ENCODE data around the gene C3orf18.

C3orf18 gene

GRCh38 chr3:50567386-50568167 lies at the start of gene C3orf18:
Gene C3orf18 (minus strand): TSS chr3:50567747. CDS start chr3:50565699, 2,048 bp downstream.
- DNase-seq, result peak; percentile 40 to 74

GRCh38 chr3:50616770-50617095 lies 49.2 kb upstream of the C3orf18 start:
- DNase-seq, result peak; percentile 75 to 77

GRCh38 chr3:50616003-50616769 lies 48.6 kb upstream of the C3orf18 start:
- DNase-seq, result peak; percentile 49 to 50

- DNase-seq, result no peak
These were observed 47.6 kb upstream of the C3orf18 start for GRCh38 chr3:50615190-50615589.

- no peak for DNase-seq
These were observed 45.7 kb upstream of the C3orf18 start for GRCh38 chr3:50612970-50613846.

GRCh38 chr3:50612234-50612882 lies 44.8 kb upstream of the C3orf18 start:
- DNase-seq, result no peak

GRCh38 chr3:50611464-50612233 lies 44.1 kb upstream of the C3orf18 start, which contains the start of gene CISH:
Gene CISH (minus strand): TSS chr3:50611774. CDS start chr3:50611650, 124 bp downstream.
- peak; percentile 20 to 38 for DNase-seq

- DNase-seq, result no peak
These were observed 43.5 kb upstream of the C3orf18 start for GRCh38 chr3:50610992-50611463.

- DNase-seq, result no peak
These were observed 42.8 kb upstream of the C3orf18 start for GRCh38 chr3:50610181-50610971.

GRCh38 chr3:50609763-50610085 lies 42.2 kb upstream of the C3orf18 start:
- no peak for DNase-seq

- DNase-seq, result no peak
These were observed 41.7 kb upstream of the C3orf18 start for GRCh38 chr3:50609071-50609762.

- no peak for DNase-seq
These were observed 40.7 kb upstream of the C3orf18 start for GRCh38 chr3:50608278-50608677.

- DNase-seq, result no peak
These were observed 39.9 kb upstream of the C3orf18 start for GRCh38 chr3:50607271-50608091.

GRCh38 chr3:50606596-50606995 lies 39.0 kb upstream of the C3orf18 start:
- no peak for DNase-seq

- DNase-seq, result no peak
These were observed 38.4 kb upstream of the C3orf18 start for GRCh38 chr3:50605901-50606326.

GRCh38 chr3:50604628-50605588 lies 37.4 kb upstream of the C3orf18 start:
- DNase-seq, result no peak

GRCh38 chr3:50604110-50604621 lies 36.6 kb upstream of the C3orf18 start:
- no peak for DNase-seq

Measured in NCI-H1930 (cell line).